Brain microvascular endothelial cell (primary cell): ENCODE measurements around the gene CD163L1.

Experiments
- DNase-seq: peaks from one replicate; pipeline ENCODE4 v3.0.0-alpha.2; 2020
- H3K27ac ChIP-seq: fragments of 250-450 bp; sonication (Bioruptor Pico); 2 replicates; pipeline ENCODE4 v1.5.1; 2020; ENCODE audit warnings: mild to moderate bottlenecking, moderate library complexity
- H3K27me3 ChIP-seq: fragments of 250-450 bp; sonication (Bioruptor Pico); replicated peaks from 2 replicates; pipeline ENCODE4 v1.5.1; 2020; ENCODE audit warnings: mild to moderate bottlenecking
- H3K36me3 ChIP-seq: fragments of 250-450 bp; sonication (Bioruptor Pico); replicated peaks from 2 replicates; pipeline ENCODE4 v1.5.1; 2020; ENCODE audit warnings: mild to moderate bottlenecking
- H3K4me3 ChIP-seq: 2 replicates; pipeline ENCODE4 v1.5.1; 2011; ENCODE audit warnings: low read depth, mild to moderate bottlenecking, control low read depth, low read length, moderate library complexity
- in situ Hi-C: cut with HindIII; loops from 2 replicates; pipeline ENCODE4 v1.10.0; 2017; ENCODE audit warnings: low sequenced_read_pairs, low pct_ligation_motif_present
- TF ChIP-seq, protein P1 (sequence below): IDR thresholded peaks from 2 replicates; pipeline ENCODE4 v1.5.1; 2011; ENCODE audit warnings: low read depth, mild to moderate bottlenecking, moderate library complexity, low read length, control low read depth, inconsistent platforms; ENCODE audit errors: missing control alignments

Gene CD163L1

DNA sequence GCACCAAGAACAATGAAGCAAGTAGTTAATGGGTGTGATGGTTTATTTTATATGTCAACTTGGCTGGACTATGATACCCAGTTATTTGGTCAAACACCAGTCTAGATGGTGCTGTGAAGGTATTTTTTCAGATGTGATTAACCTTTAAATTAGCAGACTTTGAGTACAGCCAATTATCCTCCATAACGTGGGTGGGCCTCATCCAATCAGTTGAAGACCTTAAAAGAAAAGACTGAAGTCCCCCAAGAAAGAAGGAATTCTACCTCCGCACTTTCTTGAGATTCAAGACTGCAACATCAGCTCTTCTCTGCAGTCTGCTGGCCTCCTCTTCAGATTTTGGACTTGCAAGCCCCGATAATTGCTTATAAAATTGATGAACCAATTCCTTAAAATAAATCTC lies 47.5 kb downstream of the CD163L1 start:
- TF ChIP-seq, protein P1, sequence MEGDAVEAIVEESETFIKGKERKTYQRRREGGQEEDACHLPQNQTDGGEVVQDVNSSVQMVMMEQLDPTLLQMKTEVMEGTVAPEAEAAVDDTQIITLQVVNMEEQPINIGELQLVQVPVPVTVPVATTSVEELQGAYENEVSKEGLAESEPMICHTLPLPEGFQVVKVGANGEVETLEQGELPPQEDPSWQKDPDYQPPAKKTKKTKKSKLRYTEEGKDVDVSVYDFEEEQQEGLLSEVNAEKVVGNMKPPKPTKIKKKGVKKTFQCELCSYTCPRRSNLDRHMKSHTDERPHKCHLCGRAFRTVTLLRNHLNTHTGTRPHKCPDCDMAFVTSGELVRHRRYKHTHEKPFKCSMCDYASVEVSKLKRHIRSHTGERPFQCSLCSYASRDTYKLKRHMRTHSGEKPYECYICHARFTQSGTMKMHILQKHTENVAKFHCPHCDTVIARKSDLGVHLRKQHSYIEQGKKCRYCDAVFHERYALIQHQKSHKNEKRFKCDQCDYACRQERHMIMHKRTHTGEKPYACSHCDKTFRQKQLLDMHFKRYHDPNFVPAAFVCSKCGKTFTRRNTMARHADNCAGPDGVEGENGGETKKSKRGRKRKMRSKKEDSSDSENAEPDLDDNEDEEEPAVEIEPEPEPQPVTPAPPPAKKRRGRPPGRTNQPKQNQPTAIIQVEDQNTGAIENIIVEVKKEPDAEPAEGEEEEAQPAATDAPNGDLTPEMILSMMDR: no peak
- no peak overlapping the region for H3K27ac ChIP-seq
- no peaks in the 10 kb centered on the region for H3K36me3 ChIP-seq
- DNase-seq: no peak
- H3K27me3 ChIP-seq: no peaks in the 10 kb centered on the region
- in situ Hi-C loops: no loop called here
- H3K4me3 ChIP-seq: no peak overlapping the region

DNA sequence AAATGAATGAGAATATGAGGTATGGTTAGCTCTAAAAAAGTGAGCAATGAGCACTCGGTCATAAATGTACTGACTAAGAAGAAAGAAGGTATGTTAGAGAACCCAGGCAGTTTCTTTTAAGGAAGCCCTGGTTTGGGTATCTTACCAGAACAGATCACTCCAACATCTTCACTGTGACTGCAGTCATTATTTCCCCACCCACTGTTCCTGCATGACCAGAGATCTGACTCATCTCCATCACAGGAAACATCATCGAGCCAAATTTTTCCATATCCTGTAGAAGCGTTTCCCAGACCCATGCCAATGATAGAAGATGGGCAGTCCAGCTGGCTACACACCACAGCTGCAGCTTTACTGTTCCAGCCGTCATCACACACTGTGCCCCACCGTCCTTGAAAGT lies 48.0 kb downstream of the CD163L1 start:
- peak; percentile 18 for DNase-seq
- in situ Hi-C loops: no loop called here

DNA sequence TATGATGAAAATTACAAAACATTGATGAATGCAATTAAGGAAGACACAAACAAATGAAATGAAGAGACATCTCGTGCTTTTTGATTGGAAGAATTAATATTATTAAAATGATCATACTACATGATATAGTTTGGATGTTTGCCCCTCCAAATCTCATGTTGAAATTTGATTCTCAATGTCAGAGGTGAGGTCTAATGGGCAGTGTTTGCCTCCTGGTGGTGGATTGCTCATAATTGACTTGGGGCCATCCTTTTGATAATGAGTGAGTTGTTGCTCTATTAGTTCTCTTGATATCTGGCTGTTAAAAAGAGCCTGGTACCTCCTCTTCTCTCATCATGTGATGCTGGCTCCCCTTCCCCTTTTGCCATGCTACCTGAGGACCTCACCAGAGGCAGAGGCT lies 56.7 kb downstream of the CD163L1 start:
- in situ Hi-C loops: no loop called here
- Histone ChIP-seq H3K27me3 (no peaks in the 10 kb centered on the region), H3K4me3 (no peak overlapping the region), H3K36me3 (no peaks in the 10 kb centered on the region), H3K27ac (no peak overlapping the region)
- no peak for DNase-seq
- TF ChIP-seq, protein P1: no peak

More for the DNA sequence above, 48.0 kb downstream of the CD163L1 start:
- Histone ChIP-seq H3K4me3 (no peak overlapping the region), H3K36me3 (no peaks in the 10 kb centered on the region), H3K27me3 (no peaks in the 10 kb centered on the region), H3K27ac (no peak overlapping the region)
- TF ChIP-seq, protein P1: no peak

DNA sequence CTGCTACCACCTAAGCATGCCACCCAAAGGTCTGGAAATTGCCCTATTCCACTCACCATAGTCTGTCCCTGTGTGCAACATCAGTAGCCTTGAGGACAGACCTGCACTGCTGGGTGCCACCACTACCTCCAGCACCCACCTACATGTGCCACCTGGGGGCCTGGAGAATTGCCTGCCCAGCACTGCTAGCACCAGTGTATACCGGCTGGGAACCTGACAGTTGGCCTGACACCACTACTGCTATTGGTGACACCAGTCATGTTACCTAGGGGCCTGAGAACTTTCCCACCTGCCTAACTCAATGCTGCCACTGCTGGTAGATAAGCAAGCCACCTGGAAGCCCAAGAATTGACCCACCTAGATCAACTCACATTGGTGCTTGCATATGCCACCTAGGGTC lies 60.8 kb downstream of the CD163L1 start:
- Histone ChIP-seq H3K4me3 (no peak overlapping the region), H3K27me3 (no peaks in the 10 kb centered on the region), H3K27ac (no peak overlapping the region), H3K36me3 (no peaks in the 10 kb centered on the region)
- no peak for DNase-seq
- TF ChIP-seq, protein P1: no peak
- in situ Hi-C loops: no loop called here

DNA sequence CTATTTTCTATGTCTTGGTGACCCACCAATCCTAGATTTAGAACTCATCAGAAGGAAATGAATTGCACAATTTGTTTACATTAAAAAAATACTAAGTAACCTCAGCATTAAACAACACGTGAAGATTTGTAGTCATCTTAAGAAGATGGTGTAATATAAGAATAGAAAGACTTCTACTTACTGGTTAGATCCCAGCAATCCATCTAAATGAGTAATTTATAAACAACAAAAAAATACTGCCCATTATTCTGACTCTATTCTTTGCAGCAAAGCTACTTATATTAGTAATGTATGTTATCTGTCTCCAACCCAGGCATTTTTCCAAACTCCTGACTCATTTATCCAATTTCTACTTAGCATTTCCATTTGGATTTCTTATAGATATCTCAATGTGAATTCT lies 67.8 kb downstream of the CD163L1 start:
- TF ChIP-seq, protein P1: no peak
- Histone ChIP-seq H3K4me3 (no peak overlapping the region), H3K27ac (no peak overlapping the region), H3K36me3 (no peaks in the 10 kb centered on the region), H3K27me3 (no peaks in the 10 kb centered on the region)
- in situ Hi-C loops: no loop called here
- peak; percentile 22 for DNase-seq

DNA sequence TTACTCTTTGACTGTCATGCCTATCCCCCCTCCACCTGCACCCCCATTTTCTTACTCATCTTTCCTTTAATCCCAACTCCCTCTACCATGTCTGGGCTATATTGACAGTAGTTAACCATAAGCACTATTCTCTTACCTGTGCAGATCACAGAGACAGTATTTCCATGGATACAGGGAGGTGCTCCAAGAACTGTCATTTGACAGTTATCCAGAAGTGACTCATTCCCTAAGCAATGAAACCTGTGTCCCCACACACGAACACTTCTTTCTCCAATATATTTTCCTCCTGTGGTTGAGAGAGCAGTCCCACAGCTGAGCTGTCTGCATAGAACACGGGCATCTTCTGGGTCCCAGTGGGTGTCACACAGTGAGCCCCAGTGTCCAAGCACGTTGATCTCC lies 68.8 kb downstream of the CD163L1 start:
- Histone ChIP-seq H3K4me3 (no peak overlapping the region), H3K27me3 (no peaks in the 10 kb centered on the region), H3K36me3 (no peaks in the 10 kb centered on the region), H3K27ac (no peak overlapping the region)
- TF ChIP-seq, protein P1: no peak
- in situ Hi-C loops: no loop called here
- no peak for DNase-seq
